ENCODE data around the gene VAX1. TPM values are rescaled to one million over a fixed set of nuclear protein-coding genes. Genes with fewer than 3 reads are reported as not detected.

Gene VAX1
- total RNA-seq, 1 experiment from 2014 or later: 74.4 TPM

DNA sequence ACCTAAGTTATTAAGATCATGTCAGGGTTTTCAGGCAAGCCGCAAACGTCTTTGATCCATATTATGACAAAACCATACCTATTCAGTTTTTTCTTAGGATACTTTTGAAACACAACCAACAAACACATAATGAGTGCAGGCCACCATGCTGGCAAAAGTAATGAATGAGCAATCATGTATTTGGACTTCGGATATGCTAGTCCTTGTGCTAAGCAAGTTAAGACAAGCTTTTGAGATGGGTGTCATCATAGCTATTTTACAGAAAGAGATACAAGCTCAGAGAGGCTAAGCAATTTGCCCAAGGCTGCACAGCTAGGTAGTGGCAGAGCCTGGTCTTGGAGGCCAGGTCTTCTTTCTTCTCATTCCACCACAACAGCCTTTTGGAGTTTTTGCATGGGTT lies 46.8 kb upstream of the VAX1 start:
- TF ChIP-seq, protein P1, sequence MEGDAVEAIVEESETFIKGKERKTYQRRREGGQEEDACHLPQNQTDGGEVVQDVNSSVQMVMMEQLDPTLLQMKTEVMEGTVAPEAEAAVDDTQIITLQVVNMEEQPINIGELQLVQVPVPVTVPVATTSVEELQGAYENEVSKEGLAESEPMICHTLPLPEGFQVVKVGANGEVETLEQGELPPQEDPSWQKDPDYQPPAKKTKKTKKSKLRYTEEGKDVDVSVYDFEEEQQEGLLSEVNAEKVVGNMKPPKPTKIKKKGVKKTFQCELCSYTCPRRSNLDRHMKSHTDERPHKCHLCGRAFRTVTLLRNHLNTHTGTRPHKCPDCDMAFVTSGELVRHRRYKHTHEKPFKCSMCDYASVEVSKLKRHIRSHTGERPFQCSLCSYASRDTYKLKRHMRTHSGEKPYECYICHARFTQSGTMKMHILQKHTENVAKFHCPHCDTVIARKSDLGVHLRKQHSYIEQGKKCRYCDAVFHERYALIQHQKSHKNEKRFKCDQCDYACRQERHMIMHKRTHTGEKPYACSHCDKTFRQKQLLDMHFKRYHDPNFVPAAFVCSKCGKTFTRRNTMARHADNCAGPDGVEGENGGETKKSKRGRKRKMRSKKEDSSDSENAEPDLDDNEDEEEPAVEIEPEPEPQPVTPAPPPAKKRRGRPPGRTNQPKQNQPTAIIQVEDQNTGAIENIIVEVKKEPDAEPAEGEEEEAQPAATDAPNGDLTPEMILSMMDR (conservative IDR thresholded peaks at IDR 0.05; ENCODE audit: low read depth, low read length): no peak
- TF ChIP-seq EZH2 (IDR thresholded peaks at IDR 0.05; ENCODE audit: borderline replicate concordance, low read depth, low read length, poor library complexity, severe bottlenecking): no peak
- H3K4me3 ChIP-seq (ENCODE audit: low read depth, low read length, poor library complexity, severe bottlenecking): no peak overlapping the region
- H3K27ac ChIP-seq (ENCODE audit: low read depth, low read length, poor library complexity, severe bottlenecking): no peak overlapping the region
- no peak for DNase-seq (ENCODE audit: low spot score)
- no peaks in the 10 kb centered on the region for H3K9me3 ChIP-seq (ENCODE audit: low read depth, low read length, poor library complexity, severe bottlenecking)
- H3K4me1 ChIP-seq (ENCODE audit: insufficient read depth, low read length, poor library complexity, severe bottlenecking): no peaks in the 10 kb centered on the region
- intact Hi-C loops (cut with micrococcal nuclease; ENCODE audit: unreplicated experiment): no loop called here
- ChIA-PET POLR2A (ENCODE audit: low non-redundant PET) (no interaction called here), CTCF (no interaction called here)
- no peaks in the 10 kb centered on the region for H3K36me3 ChIP-seq (ENCODE audit: insufficient read depth, low read length, poor library complexity, severe bottlenecking)
- no TSS peak for BruUV-seq (replicated peaks)
- H3K27me3 ChIP-seq (replicated peaks; ENCODE audit: insufficient read depth, low read depth, low read length, poor library complexity): no peaks in the 10 kb centered on the region

DNA sequence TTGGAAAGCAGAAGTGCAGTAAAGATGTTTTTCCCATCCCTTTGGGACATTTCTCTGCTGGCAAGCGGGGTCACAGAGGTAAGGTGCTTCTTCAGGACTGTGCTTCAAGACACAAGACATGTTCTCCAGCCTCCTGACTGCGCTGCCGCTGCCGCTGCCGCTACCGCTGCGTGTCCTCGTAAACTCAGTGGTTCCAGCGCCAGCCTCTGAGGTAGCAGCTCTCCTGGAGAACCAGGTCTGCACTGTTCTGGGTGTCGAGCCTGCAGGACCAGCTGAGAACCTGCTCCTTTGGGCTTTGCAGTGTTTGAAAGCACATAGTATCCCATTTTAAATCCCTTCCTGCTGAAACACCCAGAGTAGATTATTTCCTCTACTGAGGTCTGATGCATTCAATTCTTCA lies 46.2 kb upstream of the VAX1 start:
- H3K4me1 ChIP-seq (ENCODE audit: insufficient read depth, low read length, poor library complexity, severe bottlenecking): no peaks in the 10 kb centered on the region
- intact Hi-C loops (cut with micrococcal nuclease; ENCODE audit: unreplicated experiment): no loop called here
- no peaks in the 10 kb centered on the region for H3K27me3 ChIP-seq (replicated peaks; ENCODE audit: insufficient read depth, low read depth, low read length, poor library complexity)
- ChIA-PET POLR2A (ENCODE audit: low non-redundant PET) (no interaction called here), CTCF (no interaction called here)
- BruUV-seq (replicated peaks): no TSS peak
- TF ChIP-seq, protein P1 (conservative IDR thresholded peaks at IDR 0.05; ENCODE audit: low read depth, low read length): no peak
- no peak for TF ChIP-seq EZH2 (IDR thresholded peaks at IDR 0.05; ENCODE audit: borderline replicate concordance, low read depth, low read length, poor library complexity, severe bottlenecking)
- H3K9me3 ChIP-seq (ENCODE audit: low read depth, low read length, poor library complexity, severe bottlenecking): no peaks in the 10 kb centered on the region
- DNase-seq (ENCODE audit: low spot score): no peak
- no peak overlapping the region for H3K27ac ChIP-seq (ENCODE audit: low read depth, low read length, poor library complexity, severe bottlenecking)
- H3K36me3 ChIP-seq (ENCODE audit: insufficient read depth, low read length, poor library complexity, severe bottlenecking): no peaks in the 10 kb centered on the region
- no peak overlapping the region for H3K4me3 ChIP-seq (ENCODE audit: low read depth, low read length, poor library complexity, severe bottlenecking)

DNA sequence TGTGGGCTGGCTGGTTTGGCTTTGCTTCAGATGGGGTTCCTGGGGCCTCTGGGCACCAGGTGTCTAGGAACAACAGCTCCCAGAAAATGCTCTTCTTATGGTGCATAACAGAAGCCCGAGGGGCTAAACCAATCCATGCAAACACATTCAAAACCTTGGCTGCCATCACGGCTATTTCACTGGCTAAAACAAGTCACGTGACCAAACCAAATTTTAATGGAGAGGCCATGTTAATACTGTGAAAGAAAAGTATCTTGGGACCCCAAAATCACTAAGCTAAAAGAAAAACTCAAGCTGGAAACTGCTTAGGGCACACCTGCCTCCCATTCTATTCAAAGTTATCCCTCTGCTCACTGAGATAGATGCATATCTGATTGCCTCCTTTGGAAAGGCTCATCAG lies 40.1 kb upstream of the VAX1 start:
- intact Hi-C loops (cut with micrococcal nuclease; ENCODE audit: unreplicated experiment): no loop called here
- Histone ChIP-seq H3K36me3 (ENCODE audit: insufficient read depth, low read length, poor library complexity, severe bottlenecking) (no peaks in the 10 kb centered on the region), H3K9me3 (ENCODE audit: low read depth, low read length, poor library complexity, severe bottlenecking) (no peaks in the 10 kb centered on the region), H3K4me3 (ENCODE audit: low read depth, low read length, poor library complexity, severe bottlenecking) (no peak overlapping the region), H3K4me1 (ENCODE audit: insufficient read depth, low read length, poor library complexity, severe bottlenecking) (peaks cover 15% of the 10 kb centered on the region), H3K27me3 (replicated peaks; ENCODE audit: insufficient read depth, low read depth, low read length, poor library complexity) (no peaks in the 10 kb centered on the region), H3K27ac (ENCODE audit: low read depth, low read length, poor library complexity, severe bottlenecking) (no peak overlapping the region)
- DNase-seq (ENCODE audit: low spot score): no peak
- no TSS peak for BruUV-seq (replicated peaks)
- TF ChIP-seq, protein P1 (conservative IDR thresholded peaks at IDR 0.05; ENCODE audit: low read depth, low read length): no peak
- TF ChIP-seq EZH2 (IDR thresholded peaks at IDR 0.05; ENCODE audit: borderline replicate concordance, low read depth, low read length, poor library complexity, severe bottlenecking): no peak
- ChIA-PET POLR2A (ENCODE audit: low non-redundant PET) (no interaction called here), CTCF (no interaction called here)

All from A673 (cell line).